MM.1S (cell line): ENCODE results near the gene CFAP119.

Source experiments
- DNase-seq: peaks from one replicate; pipeline ENCODE4 v3.0.0-alpha.2; 2015
- H2AFZ ChIP-seq: fragments of 300-600 bp; sonication (generic); 2 replicates; pipeline ENCODE4 v1.6.0; 2016; ENCODE audit warnings: antibody characterized with exemption, low read length
- H3F3A ChIP-seq: fragments of 300-600 bp; sonication (generic); 2 replicates; pipeline ENCODE4 v1.6.1; 2016; ENCODE audit warnings: mild to moderate bottlenecking, antibody characterized with exemption, low read length, moderate library complexity, mixed read lengths; ENCODE audit not compliant: insufficient read depth
- H3K27ac ChIP-seq: fragments of 300-600 bp; sonication (generic); 2 replicates; pipeline ENCODE4 v1.5.1; 2016; ENCODE audit warnings: mild to moderate bottlenecking, low read length
- H3K27me3 ChIP-seq: fragments of 300-600 bp; sonication (generic); replicated peaks from 2 replicates; pipeline ENCODE4 v1.6.0; 2016; ENCODE audit warnings: low read length; ENCODE audit not compliant: insufficient read depth
- H3K36me3 ChIP-seq: fragments of 300-600 bp; sonication (generic); replicated peaks from 2 replicates; pipeline ENCODE4 v1.6.1; 2016; ENCODE audit warnings: mild to moderate bottlenecking, low read length, mixed read lengths; ENCODE audit not compliant: insufficient read depth
- H3K4me1 ChIP-seq: fragments of 300-600 bp; sonication (generic); 2 replicates; pipeline ENCODE4 v1.6.1; 2016; ENCODE audit warnings: low read length, mixed read lengths
- H3K4me2 ChIP-seq: fragments of 300-600 bp; sonication (generic); 2 replicates; pipeline ENCODE4 v1.6.0; 2016; ENCODE audit warnings: low read depth, low read length
- H3K4me3 ChIP-seq: fragments of 300-600 bp; sonication (generic); 2 replicates; pipeline ENCODE4 v1.5.1; 2016; ENCODE audit warnings: low read length, mixed read lengths
- H3K79me2 ChIP-seq: fragments of 300-600 bp; sonication (generic); 2 replicates; pipeline ENCODE4 v1.6.1; 2016; ENCODE audit warnings: mixed run types, low read length, mixed read lengths
- H3K9ac ChIP-seq: fragments of 300-600 bp; sonication (generic); 2 replicates; pipeline ENCODE4 v1.6.1; 2016; ENCODE audit warnings: low read length, mixed read lengths
- H3K9me2 ChIP-seq: fragments of 300-600 bp; sonication (generic); replicated peaks from 2 replicates; pipeline ENCODE4 v1.6.1; 2016; ENCODE audit warnings: mild to moderate bottlenecking, low read length, mixed read lengths; ENCODE audit not compliant: insufficient read depth
- H3K9me3 ChIP-seq: fragments of 300-600 bp; sonication (generic); replicated peaks from 2 replicates; pipeline ENCODE4 v1.6.1; 2016; ENCODE audit warnings: mild to moderate bottlenecking, low read length, mixed read lengths; ENCODE audit not compliant: insufficient read depth
- H4K20me1 ChIP-seq: fragments of 300-600 bp; sonication (generic); 2 replicates; pipeline ENCODE4 v1.6.1; 2016; ENCODE audit warnings: mild to moderate bottlenecking, low read length, moderate library complexity, mixed read lengths; ENCODE audit not compliant: insufficient read depth
- CTCF ChIP-seq: fragments of 300-600 bp; sonication (generic); IDR thresholded peaks from 2 replicates; pipeline ENCODE4 v1.5.1; 2016; ENCODE audit warnings: antibody characterized with exemption, low read length, mixed read lengths
- EZH2 ChIP-seq: fragments of 300-600 bp; sonication (generic); optimal IDR thresholded peaks from 2 replicates; pipeline ENCODE3; 2017; ENCODE audit warnings: low read depth, mild to moderate bottlenecking, antibody characterized with exemption, low read length, mixed read lengths
- EZH2phosphoT487 ChIP-seq: fragments of 300-600 bp; sonication (generic); IDR thresholded peaks from 2 replicates; pipeline ENCODE4 v1.6.1; 2018; ENCODE audit warnings: antibody characterized with exemption, low read length

CFAP119 gene

GRCh38 chr16:30728321-30728720 is 33.5 kb downstream of the CFAP119 start:
- no peak overlapping the region for H3K4me2 ChIP-seq
- H4K20me1 ChIP-seq = no peaks in the 10 kb centered on the region
- peaks cover 7% of the 10 kb centered on the region; the same call in 1 of the 2 replicates for H3K36me3 ChIP-seq
- H3F3A ChIP-seq = 0 out of 2 replicates have a peak, but pooled peaks cover 3% of the 10 kb centered on the region
- no peak overlapping the region for H3K4me3 ChIP-seq
- no peak overlapping the region for H2AFZ ChIP-seq
- TF ChIP-seq EZH2phosphoT487 = no peak
- no peak for TF ChIP-seq EZH2
- no peak for TF ChIP-seq CTCF
- H3K79me2 ChIP-seq = peaks cover 39% of the 10 kb centered on the region
- no peaks in the 10 kb centered on the region for H3K9me3 ChIP-seq
- H3K27ac ChIP-seq = no peak overlapping the region
- no peaks in the 10 kb centered on the region for H3K9me2 ChIP-seq
- no peak for DNase-seq
- no peak overlapping the region for H3K9ac ChIP-seq
- H3K4me1 ChIP-seq = no peaks in the 10 kb centered on the region
- no peaks in the 10 kb centered on the region for H3K27me3 ChIP-seq

GRCh38 chr16:30725418-30725792 is 36.5 kb downstream of the CFAP119 start:
- TF ChIP-seq EZH2phosphoT487 (no peak), CTCF (no peak), EZH2 (no peak)

GRCh38 chr16:30724641-30725417 is 37.0 kb downstream of the CFAP119 start:
- H3K9ac ChIP-seq = no peak overlapping the region
- TF ChIP-seq EZH2phosphoT487 (no peak), EZH2 (no peak), CTCF (no peak)
- H2AFZ ChIP-seq = no peak overlapping the region
- no peak overlapping the region for H3K4me3 ChIP-seq
- H3K9me2 ChIP-seq = no peaks in the 10 kb centered on the region
- no peaks in the 10 kb centered on the region for H3K9me3 ChIP-seq
- H4K20me1 ChIP-seq = no peaks in the 10 kb centered on the region
- peaks cover 69% of the 10 kb centered on the region for H3K79me2 ChIP-seq
- 0 out of 2 replicates have a peak, but pooled peaks cover 3% of the 10 kb centered on the region for H3F3A ChIP-seq
- no peak overlapping the region for H3K4me2 ChIP-seq
- H3K36me3 ChIP-seq = peaks cover 23% of the 10 kb centered on the region
- H3K27ac ChIP-seq = no peak overlapping the region
- DNase-seq = no peak
- H3K27me3 ChIP-seq = no peaks in the 10 kb centered on the region
- no peaks in the 10 kb centered on the region for H3K4me1 ChIP-seq

More at GRCh38 chr16:30725418-30725792, 36.5 kb downstream of the CFAP119 start:
- no peaks in the 10 kb centered on the region for H4K20me1 ChIP-seq
- no peaks in the 10 kb centered on the region for H3K9me2 ChIP-seq
- H3K4me2 ChIP-seq = no peak overlapping the region
- H3K4me3 ChIP-seq = no peak overlapping the region
- H3K9ac ChIP-seq = no peak overlapping the region
- peaks cover 64% of the 10 kb centered on the region for H3K79me2 ChIP-seq
- no peaks in the 10 kb centered on the region for H3K9me3 ChIP-seq
- no peaks in the 10 kb centered on the region for H3K27me3 ChIP-seq
- H3K27ac ChIP-seq = no peak overlapping the region
- H2AFZ ChIP-seq = no peak overlapping the region
- H3K36me3 ChIP-seq = peaks cover 17% of the 10 kb centered on the region
- H3K4me1 ChIP-seq = no peaks in the 10 kb centered on the region
- 0 out of 2 replicates have a peak, but pooled peaks cover 3% of the 10 kb centered on the region for H3F3A ChIP-seq
- no peak for DNase-seq
